K562 (cell line): Measurements from ENCODE around the gene CRYZL1. TPM values are rescaled to one million over a fixed set of nuclear protein-coding genes. Genes with fewer than 3 reads are reported as not detected.
A peak's percentile ranks its signal among the peaks of the same experiment; 100 is the strongest.

Experiments
- ATAC-seq: fragments of 200-7000 bp; cut with Tn5 transposase; 3 replicates; pipeline ENCODE4 v1.9.1; 2020; ENCODE audit warnings: moderate library complexity
- BruUV-seq: library from RNA; stranded (reverse); fragments of 400-500 nt; replicated peaks from 2 replicates; lab custom pipeline; 2021; lab: Mats Ljungman, UMichigan
- CTCF ChIA-PET: fragments of 300-600 bp; formaldehyde crosslinking; extraction: SDS; loops from one replicate; lab custom pipeline; 2021; ENCODE audit warnings: low intra/inter-chr PET ratio; lab: Yijun Ruan, JAX
- POLR2A ChIA-PET: fragments of 300-600, 350-650 bp; sonication (Branson Sonifier 250); formaldehyde crosslinking; extraction: SDS; loops from one replicate; lab custom pipeline; 2021; ENCODE audit warnings: antibody characterized with exemption, inconsistent platforms; lab: Yijun Ruan, JAX
- DNase-seq, 4 experiments: peaks; one replicate each; pipeline versions ENCODE4 v3.0.0 to v3.0.0-alpha.2; 2011 to 2018; ENCODE audit warnings: low spot score in 3 of 4, mixed read lengths in 3 of 4; ENCODE audit errors: extremely low read depth in 1 of 4
- FAIRE-seq: peaks from 2 replicates; lab custom pipeline; 2011; peaks lifted over from hg19 to GRCh38; lab: Jason Lieb, UNC
- H2AFZ ChIP-seq: 2 replicates; pipeline ENCODE4 v1.6.0; 2011; ENCODE audit warnings: low read depth, low read length, control low read depth, inconsistent platforms
- H3K27ac ChIP-seq: fragments of 200-600 bp; 3 replicates; pipeline ENCODE4 v1.8.0; 2011; ENCODE audit warnings: low read depth, mild to moderate bottlenecking, control low read depth, inconsistent platforms, low read length, moderate library complexity, mixed read lengths; ENCODE audit errors: extremely low read depth
- H3K27me3 ChIP-seq, 2 experiments: fragments of 300-600 bp in 1 of 2; 2 replicates in 1 of 2; 3 replicates in 1 of 2; pipeline versions ENCODE4 v1.6.0 to v1.8.0; 2011; ENCODE audit warnings: inconsistent platforms in 2 of 2, low read length in 2 of 2, mild to moderate bottlenecking in 1 of 2, mixed read lengths in 1 of 2, moderate library complexity in 1 of 2; ENCODE audit not compliant: control insufficient read depth in 2 of 2, insufficient read depth in 2 of 2
- H3K36me3 ChIP-seq: fragments of 300-600 bp; 3 replicates; pipeline ENCODE4 v1.8.0; 2011; ENCODE audit warnings: mild to moderate bottlenecking, low read length, inconsistent platforms; ENCODE audit not compliant: control insufficient read depth, insufficient read depth
- H3K4me1 ChIP-seq, 2 experiments: fragments of 200-600 bp in 1 of 2; replicated peaks in 1 of 2; 2 replicates in 1 of 2; 3 replicates in 1 of 2; pipeline versions ENCODE4 v1.5.1 to v1.8.0; 2011; ENCODE audit warnings: inconsistent platforms in 2 of 2, low read length in 2 of 2, mild to moderate bottlenecking in 1 of 2, mixed read lengths in 1 of 2, moderate library complexity in 1 of 2; ENCODE audit not compliant: control insufficient read depth in 2 of 2, insufficient read depth in 2 of 2
- H3K4me2 ChIP-seq: 2 replicates; pipeline ENCODE4 v1.6.1; 2011; ENCODE audit warnings: low read length, control low read depth, inconsistent platforms, mixed read lengths; ENCODE audit not compliant: insufficient read depth
- H3K4me3 ChIP-seq: fragments of 200-600 bp; sonication (generic), shearing (Covaris generic); 2 replicates; pipeline ENCODE4 v1.5.1; 2016; ENCODE audit warnings: control low read depth, inconsistent platforms
- H3K79me2 ChIP-seq: fragments of 200-600 bp; 3 replicates; pipeline ENCODE4 v1.8.0; 2011; ENCODE audit warnings: low read length, inconsistent platforms; ENCODE audit not compliant: control insufficient read depth, insufficient read depth
- H3K9ac ChIP-seq, 2 experiments: 2 replicates each; pipeline versions ENCODE4 v1.6.0 to v1.6.1; 2011; ENCODE audit warnings: low read depth in 2 of 2, low read length in 2 of 2, control low read depth in 1 of 2, inconsistent platforms in 1 of 2, mild to moderate bottlenecking in 1 of 2, mixed read lengths in 1 of 2; ENCODE audit not compliant: insufficient read depth in 1 of 2
- H3K9me1 ChIP-seq: one replicate; pipeline ENCODE4 v1.6.0; 2011; ENCODE audit warnings: inconsistent platforms, mild to moderate bottlenecking, low read length, moderate library complexity; ENCODE audit not compliant: control insufficient read depth, insufficient read depth
- H3K9me3 ChIP-seq: replicated peaks from 2 replicates; pipeline ENCODE4 v1.5.1; 2011; ENCODE audit warnings: low read depth, low read length, inconsistent platforms; ENCODE audit not compliant: control insufficient read depth, insufficient read depth
- H4K20me1 ChIP-seq: replicated peaks from 2 replicates; pipeline ENCODE4 v1.6.1; 2011; ENCODE audit warnings: low read length, inconsistent platforms, mixed read lengths; ENCODE audit not compliant: control insufficient read depth, insufficient read depth
- ATF7 ChIP-seq: fragments of 450-650 bp; IDR thresholded peaks from 2 replicates; pipeline ENCODE4 v1.7.1; 2014; ENCODE audit warnings: mild to moderate bottlenecking, moderate library complexity
- DLX4 ChIP-seq: fragments of 250-450 bp; sonication (Bioruptor Pico); IDR thresholded peaks from 2 replicates; pipeline ENCODE4 v1.6.1; 2021; ENCODE audit warnings: mild to moderate bottlenecking
- GATAD2B ChIP-seq: fragments of 450-650 bp; IDR thresholded peaks from 2 replicates; pipeline ENCODE4 v1.6.1; 2017; ENCODE audit warnings: mild to moderate bottlenecking, borderline replicate concordance
- ID3 ChIP-seq, 2 experiments: fragments of 250-450 bp in 1 of 2; fragments of 450-650 bp in 1 of 2; sonication (Bioruptor Pico) in 1 of 2; IDR thresholded peaks; 2 replicates each; pipeline versions ENCODE4 v1.6.1 to v1.8.0; 2016 to 2021; ENCODE audit warnings: mild to moderate bottlenecking in 2 of 2, moderate library complexity in 2 of 2, missing compliant biosample characterization in 1 of 2, missing genetic modification characterization in 1 of 2
- LARP7 ChIP-seq: fragments of 450-650 bp; IDR thresholded peaks from 2 replicates; pipeline ENCODE4 v1.6.1; 2016
- MCM7 ChIP-seq, 2 experiments: fragments of 450-650 bp; IDR thresholded peaks; 2 replicates each; pipeline ENCODE4 v1.6.1; 2016 to 2018
- NCOA2 ChIP-seq, 2 experiments: fragments of 450-650 bp; IDR thresholded peaks; 2 replicates each; pipeline ENCODE4 v1.6.1; 2018; ENCODE audit warnings: mild to moderate bottlenecking in 2 of 2, moderate library complexity in 1 of 2; ENCODE audit not compliant: partially characterized antibody in 2 of 2
- PML ChIP-seq: IDR thresholded peaks from 2 replicates; pipeline ENCODE4 v1.6.1; 2012; ENCODE audit warnings: low read length, inconsistent platforms
- POLR2A ChIP-seq: fragments of 450-650 bp; conservative IDR thresholded peaks from 2 replicates; pipeline ENCODE4 v1.6.1; 2016
- POLR2AphosphoS2 ChIP-seq: IDR thresholded peaks from 2 replicates; pipeline ENCODE4 v1.6.1; 2012; ENCODE audit warnings: low read length, improper control_type of control experiment
- RBM39 ChIP-seq: fragments of 200-400 bp; formaldehyde crosslinking; optimal IDR thresholded peaks from 2 replicates; pipeline ENCODE3; 2018; ENCODE audit warnings: low read depth, low read length
- SMARCA5 ChIP-seq: fragments of 450-650 bp; IDR thresholded peaks from 2 replicates; pipeline ENCODE4 v1.6.1; 2016
- TEAD4 ChIP-seq, 2 experiments: sonication (generic) in 1 of 2; formaldehyde crosslinking in 1 of 2; IDR thresholded peaks; 2 replicates each; pipeline versions ENCODE4 v1.6.1 to v1.8.0; 2012 to 2022; ENCODE audit warnings: borderline replicate concordance in 1 of 2, inconsistent platforms in 1 of 2, low read length in 1 of 2, mild to moderate bottlenecking in 1 of 2, missing genetic modification reagents in 1 of 2
- WGBS: fragments of 100-300 bp; shearing (Covaris generic); methylation state at CpG from one replicate; pipeline ENCODE4 v1.1.6; 2016; ENCODE audit warnings: low coverage, mixed read lengths; ENCODE audit not compliant: insufficient coverage; ENCODE audit errors: missing lambda C conversion rate; 5-methylcytosine and 5-hydroxymethylcytosine counted together
- in situ Hi-C: fragments of 300-500 bp; cut with MboI; formaldehyde crosslinking; loops from 4 replicates; pipeline ENCODE4 v1.15.0; 2018; ENCODE audit warnings: inconsistent platforms, mixed read lengths
- intact Hi-C: fragments of 100-400 bp; cut with micrococcal nuclease; formaldehyde crosslinking; loops from 2 replicates; pipeline ENCODE4 v1.14.2; 2022
- polyA plus RNA-seq, 8 experiments: library from polyadenylated mRNA; depleted of rRNA in 4 of 8; stranded (reverse) in 5 of 8; unstranded in 3 of 8; fragments of >200 nt; fragmentation: Nextera tagmentation in 2 of 8; fragmentation: Illumina TruSeq in 1 of 8; extraction: Ambion mirVana in 2 of 8; extraction: Trizol in 1 of 8; gene quantifications; 2 replicates each; pipeline versions ENCODE4 v1.2.1 to v1.2.3, GENCODE V29; 2011 to 2014; ENCODE audit warnings: inconsistent platforms in 1 of 8, missing spikeins in 1 of 8
- total RNA-seq, 7 experiments: library from RNA; depleted of rRNA in 6 of 7; stranded (reverse); fragments of >200 nt in 6 of 7; fragmentation: Illumina TruSeq in 2 of 7; extraction: Trizol in 2 of 7; gene quantifications; 2 replicates each; pipeline versions ENCODE4 v1.2.1 to v1.2.3, GENCODE V29; 2011 to 2021; ENCODE audit warnings: low replicate concordance in 1 of 7
- TF ChIP-seq, protein P1 (sequence below): fragments of 250-450 bp; sonication (Bioruptor Pico); IDR thresholded peaks from 2 replicates; pipeline ENCODE4 v1.5.0; 2020; ENCODE audit warnings: mild to moderate bottlenecking, borderline replicate concordance
- TF ChIP-seq, protein P2 (sequence below): sonication (generic); formaldehyde crosslinking; IDR thresholded peaks from 2 replicates; pipeline ENCODE4 v1.5.0; 2020; ENCODE audit warnings: missing genetic modification reagents

Gene CRYZL1
- total and polyA plus RNA-seq, 9 of the 15 experiments (the other 6 are each of a cell fraction or from before 2014, with no cell fraction given) = 19.9 to 98.2 (median 39.2) TPM

- ChIA-PET POLR2A (interaction anchor here (1.1 to 10.6 kb wide), 8 partner anchors 8 to 320 kb away, joined by 3 to 130 read pairs (median 4); partner anchors contain the start of genes DNAJC28, GART, SON and TMEM50B), CTCF (no interaction called here)
- Histone ChIP-seq H3K27ac (no peak overlapping the region; the same call in 2 of the 3 replicates), H3K4me2 (no peak overlapping the region), H4K20me1 (0 out of 2 replicates have a peak, but pooled peaks cover 4% of the 10 kb centered on the region), H2AFZ (no peak overlapping the region), H3K9me1 (no peaks in the 10 kb centered on the region), H3K36me3 (peaks cover 97% of the 10 kb centered on the region), H3K4me3 (no peak overlapping the region), H3K9ac (no peak overlapping the region), H3K4me1 (peaks cover 0 to 9% of the 10 kb centered on the region in 2 experiments; a peak in 1 of 5 replicates), H3K9me3 (peaks cover 31% of the 10 kb centered on the region), H3K79me2 (peaks cover 97% of the 10 kb centered on the region), H3K27me3 (no peaks in the 10 kb centered on the region)
- intact Hi-C loops = no loop called here
- 98% methylated on average over 24 of the region's 24 CpGs for WGBS
- ATAC-seq = peak; percentile 35
- in situ Hi-C loops = no loop called here
- FAIRE-seq = no peak
- DNase-seq = peak in 1 of 4 experiments; percentile 62
- no TSS peak for BruUV-seq
- TF ChIP-seq, protein P1, sequence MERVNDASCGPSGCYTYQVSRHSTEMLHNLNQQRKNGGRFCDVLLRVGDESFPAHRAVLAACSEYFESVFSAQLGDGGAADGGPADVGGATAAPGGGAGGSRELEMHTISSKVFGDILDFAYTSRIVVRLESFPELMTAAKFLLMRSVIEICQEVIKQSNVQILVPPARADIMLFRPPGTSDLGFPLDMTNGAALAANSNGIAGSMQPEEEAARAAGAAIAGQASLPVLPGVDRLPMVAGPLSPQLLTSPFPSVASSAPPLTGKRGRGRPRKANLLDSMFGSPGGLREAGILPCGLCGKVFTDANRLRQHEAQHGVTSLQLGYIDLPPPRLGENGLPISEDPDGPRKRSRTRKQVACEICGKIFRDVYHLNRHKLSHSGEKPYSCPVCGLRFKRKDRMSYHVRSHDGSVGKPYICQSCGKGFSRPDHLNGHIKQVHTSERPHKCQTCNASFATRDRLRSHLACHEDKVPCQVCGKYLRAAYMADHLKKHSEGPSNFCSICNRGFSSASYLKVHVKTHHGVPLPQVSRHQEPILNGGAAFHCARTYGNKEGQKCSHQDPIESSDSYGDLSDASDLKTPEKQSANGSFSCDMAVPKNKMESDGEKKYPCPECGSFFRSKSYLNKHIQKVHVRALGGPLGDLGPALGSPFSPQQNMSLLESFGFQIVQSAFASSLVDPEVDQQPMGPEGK (CRISPR knock-in tag) = no peak
- TF ChIP-seq, protein P2, sequence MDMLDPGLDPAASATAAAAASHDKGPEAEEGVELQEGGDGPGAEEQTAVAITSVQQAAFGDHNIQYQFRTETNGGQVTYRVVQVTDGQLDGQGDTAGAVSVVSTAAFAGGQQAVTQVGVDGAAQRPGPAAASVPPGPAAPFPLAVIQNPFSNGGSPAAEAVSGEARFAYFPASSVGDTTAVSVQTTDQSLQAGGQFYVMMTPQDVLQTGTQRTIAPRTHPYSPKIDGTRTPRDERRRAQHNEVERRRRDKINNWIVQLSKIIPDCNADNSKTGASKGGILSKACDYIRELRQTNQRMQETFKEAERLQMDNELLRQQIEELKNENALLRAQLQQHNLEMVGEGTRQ (CRISPR knock-in tag) = no peak
- no peak for TF ChIP-seq MCM7 (IDR thresholded peaks at IDR 0.05)
- TF ChIP-seq DLX4 (CRISPR knock-in tag) = no peak
- TF ChIP-seq LARP7 = no peak
- TF ChIP-seq POLR2A = peak; percentile 72
- no peak for TF ChIP-seq GATAD2B
- peak; percentile 93 for TF ChIP-seq ATF7
- no peak for TF ChIP-seq RBM39
- peak; percentile 16; the same call in 1 of the 2 replicates for TF ChIP-seq PML
- TF ChIP-seq POLR2AphosphoS2 = peak; percentile 81; the same call in 1 of the 2 replicates
- 0 out of 2 replicates have a peak, but pooled peaks have one; percentile 12 for TF ChIP-seq TEAD4 (IDR thresholded peaks at IDR 0.05; ENCODE audit: low read length)
- TF ChIP-seq TEAD4 (CRISPR knock-in tag; IDR thresholded peaks at IDR 0.05; ENCODE audit: borderline replicate concordance) = no peak
- no peak for TF ChIP-seq SMARCA5
- no peak for TF ChIP-seq ID3 (CRISPR knock-in tag; IDR thresholded peaks at IDR 0.05)
- no peak; the same call in 1 of the 2 replicates for TF ChIP-seq ID3 (tag; IDR thresholded peaks at IDR 0.05)
- no peak for TF ChIP-seq NCOA2 (IDR thresholded peaks at IDR 0.05; ENCODE audit: partially characterized antibody in 2 of 2)
Observed at GRCh38 chr21:33552093-33552998, 89.2 kb downstream of the CRYZL1 start.
